ENCODE measurements around the gene KIF18B. TPM values are rescaled to one million over a fixed set of nuclear protein-coding genes. Genes with fewer than 3 reads are reported as not detected.

Gene KIF18B
- total RNA-seq (2014; rRNA removed; shearing (Covaris generic)): 11.8 and 13.6 TPM in 2 replicates

DNA sequence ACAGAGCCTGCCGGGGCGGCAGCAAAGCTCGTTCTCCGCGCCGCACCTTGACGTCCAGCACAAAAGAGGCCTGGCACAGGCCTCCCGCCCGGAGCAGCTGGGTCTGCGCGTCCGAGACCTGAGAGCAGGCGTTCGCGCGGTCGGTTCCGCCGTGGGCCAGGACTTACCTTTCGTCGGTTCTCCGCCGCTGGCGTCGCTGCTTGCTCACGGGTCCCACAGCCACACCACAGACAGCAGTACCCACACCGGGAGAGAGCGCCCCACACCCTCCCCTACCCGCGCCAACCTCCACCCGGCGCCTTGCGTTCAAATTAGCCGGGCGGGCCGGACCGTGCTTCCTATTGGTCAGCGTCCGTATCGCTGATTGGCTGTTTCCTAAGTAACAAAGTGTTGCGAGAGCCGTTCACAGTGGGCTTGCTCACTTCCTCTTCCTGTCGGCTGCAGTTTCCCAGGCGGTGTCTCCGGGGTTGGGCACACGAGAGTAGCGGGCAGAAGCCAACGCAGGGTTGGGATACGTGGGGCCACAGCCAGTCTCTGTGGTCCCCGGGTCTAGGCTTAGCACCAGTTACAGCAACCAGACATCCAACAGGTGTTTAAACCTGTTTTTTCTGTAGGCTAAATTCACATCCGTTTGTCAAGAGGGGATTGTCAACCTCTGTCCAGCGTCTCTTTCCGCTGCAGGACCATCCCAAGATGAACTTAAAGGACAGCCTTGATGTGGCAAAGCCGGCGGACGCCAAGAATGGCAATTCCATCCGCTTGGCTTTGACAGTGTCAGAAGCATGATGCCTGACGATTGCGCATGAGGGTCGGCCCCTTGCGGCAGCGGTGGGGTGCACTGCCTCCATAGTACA, at the start of gene KIF18B:
Gene KIF18B, minus strand, starts transcription at position 313 of the 854 bp plus-strand sequence. CDS start 11,429 bp downstream, outside the sequence.

GRCh38 chr17:44968225-44969143, 20.9 kb upstream of the KIF18B start, which contains the start of gene C1QL1:
TSS of gene C1QL1 (minus strand) at chr17:44968303. CDS start at chr17:44968048, 255 bp downstream.

DNA sequence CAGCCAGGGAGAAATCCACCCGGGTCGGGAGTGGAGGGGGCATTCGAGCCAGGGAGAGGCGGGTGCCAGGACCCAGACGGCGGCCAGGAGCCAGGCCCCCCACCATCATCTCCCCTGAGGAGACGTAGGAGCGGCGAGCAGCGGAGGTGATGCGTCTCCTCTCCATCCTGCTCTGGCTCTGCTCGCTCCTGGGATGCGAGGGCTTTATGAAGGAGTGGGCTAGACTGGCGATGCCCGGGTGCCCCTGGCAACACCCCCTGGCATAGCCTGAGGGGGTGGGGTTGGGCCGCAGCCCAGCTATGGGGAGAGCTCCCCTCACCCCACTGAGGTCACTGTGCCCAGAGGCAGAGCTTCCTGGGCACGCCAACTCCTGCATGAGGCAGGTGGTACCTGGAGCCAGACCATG, 32.2 kb downstream of the KIF18B start, which contains the start of gene GFAP:
Gene GFAP, minus strand, starts transcription at position 180 of the 406 bp plus-strand sequence. Its CDS starts 14 bp downstream, at position 166.

GRCh38 chr17:44899074-44899782, 48.3 kb downstream of the KIF18B start, which contains the start of gene EFTUD2:
TSS of gene EFTUD2 (minus strand) at chr17:44899445. CDS start at chr17:44894521, 4,924 bp downstream.

Small RNA genes within 50 kb of the gene (small RNA-seq; reads per million reads assigned to genes)
- gene AC015936.2: not detected
- gene CCDC103: not detected
- not detected for gene MIR6783
- gene RN7SL405P: not detected

Other genes starting within 250 kb of the KIF18B start
- 10.3 and 11.7 TPM in 2 replicates for gene DBF4B, start 239.1 kb downstream of the KIF18B start, total RNA-seq (2014; rRNA removed; shearing (Covaris generic))
- 2.8 and 7.4 TPM in 2 replicates for gene ADAM11, start 188.8 kb downstream of the KIF18B start, total RNA-seq (2014; rRNA removed; shearing (Covaris generic))
- 24.3 and 26.5 TPM in 2 replicates for gene GJC1, start 117.5 kb downstream of the KIF18B start, total RNA-seq (2014; rRNA removed; shearing (Covaris generic))
- not detected in 2 replicates for gene HIGD1B, start 99.9 kb downstream of the KIF18B start, total RNA-seq (2014; rRNA removed; shearing (Covaris generic))
- 160 and 181 TPM in 2 replicates for gene EFTUD2, start 48.3 kb downstream of the KIF18B start, total RNA-seq (2014; rRNA removed; shearing (Covaris generic))
- 0.03 and 0.23 TPM in 2 replicates for gene GFAP, start 32.3 kb downstream of the KIF18B start, total RNA-seq (2014; rRNA removed; shearing (Covaris generic))
- gene C1QL1, start 20.5 kb upstream of the KIF18B start, total RNA-seq (2014; rRNA removed; shearing (Covaris generic)): 6.0 and 6.3 TPM in 2 replicates
- gene DCAKD, start 103.9 kb upstream of the KIF18B start, total RNA-seq (2014; rRNA removed; shearing (Covaris generic)): 34.5 and 47.1 TPM in 2 replicates
- 87.0 and 114 TPM in 2 replicates for gene NMT1, start 113.5 kb upstream of the KIF18B start, total RNA-seq (2014; rRNA removed; shearing (Covaris generic))
- 19.6 and 25.8 TPM in 2 replicates for gene PLCD3, start 184.7 kb upstream of the KIF18B start, total RNA-seq (2014; rRNA removed; shearing (Covaris generic))
- gene ACBD4, start 187.9 kb upstream of the KIF18B start, total RNA-seq (2014; rRNA removed; shearing (Covaris generic)): 8.8 and 10.2 TPM in 2 replicates
- 30.5 and 35.8 TPM in 2 replicates for gene HEXIM1, start 200.7 kb upstream of the KIF18B start, total RNA-seq (2014; rRNA removed; shearing (Covaris generic))
- gene HEXIM2, start 214.1 kb upstream of the KIF18B start, total RNA-seq (2014; rRNA removed; shearing (Covaris generic)): 15.2 and 16.9 TPM in 2 replicates